IPS-NIHi7 (cell line): ENCODE data around the gene CEACAM5.
"Not testable (repeated sequence)": the region's sequence is repeated elsewhere in the genome, so short reads cannot be mapped to it uniquely, and the experiment has no call there.

Experiments
- DNase-seq: peaks from one replicate; pipeline ENCODE4 v3.0.0; 2012; ENCODE audit warnings: mixed read lengths; ENCODE audit errors: extremely low spot score

The CEACAM5 gene

DNA sequence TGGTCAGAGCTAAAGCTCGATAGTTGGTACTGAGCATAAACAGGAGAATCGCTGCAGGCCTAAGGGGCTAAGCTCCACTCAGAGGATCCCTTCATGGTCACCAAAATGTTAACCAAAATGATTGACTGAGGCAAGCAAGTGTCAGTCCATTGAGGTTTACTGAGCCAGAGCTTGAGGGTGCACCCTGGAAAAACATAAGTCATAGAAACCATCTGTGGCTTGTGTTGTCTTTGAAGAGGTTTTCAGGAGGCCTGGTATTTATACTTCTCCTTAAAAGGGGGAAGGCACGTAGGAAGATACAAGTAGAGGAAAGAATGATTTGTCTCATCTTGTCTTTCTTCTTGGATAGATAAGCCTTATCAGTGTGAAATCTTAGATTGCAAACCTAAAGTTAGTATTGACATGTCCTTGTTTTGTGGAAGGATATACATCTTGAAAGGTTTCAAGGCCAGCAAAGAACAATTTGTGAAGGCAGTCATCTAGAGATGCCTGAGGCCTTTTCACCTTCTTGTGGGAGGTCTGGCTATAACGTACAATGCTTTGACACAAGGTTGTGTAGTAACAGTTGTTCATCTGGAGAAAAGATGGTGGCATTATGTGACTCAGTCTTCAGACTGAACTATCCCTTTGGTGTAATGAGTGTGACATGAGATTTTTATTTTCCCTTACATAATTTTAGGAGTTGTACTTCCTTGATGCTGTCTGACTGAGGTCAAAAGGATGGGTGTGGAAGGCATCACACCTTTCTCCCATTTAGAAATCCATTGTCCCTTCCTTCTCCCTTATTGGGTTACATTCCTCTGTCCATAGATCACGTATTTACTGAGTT, 32.2 kb downstream of the CEACAM5 start:
- DNase-seq = no peak

DNA sequence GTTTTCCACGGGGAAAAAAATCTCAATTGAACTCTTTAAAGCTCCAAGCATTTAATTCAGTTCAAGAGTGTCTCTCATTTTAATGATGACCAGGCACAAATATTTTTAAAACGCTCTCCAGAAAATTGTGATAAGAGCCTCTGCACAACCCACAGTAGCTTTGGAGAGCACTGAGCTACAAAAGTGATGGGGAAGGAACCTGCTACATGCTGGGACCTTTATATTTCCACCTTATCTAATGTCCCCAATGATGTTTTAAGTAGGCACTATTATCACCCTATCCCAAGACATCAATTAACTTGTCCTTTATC, 32.8 kb downstream of the CEACAM5 start:
- DNase-seq = no peak

DNA sequence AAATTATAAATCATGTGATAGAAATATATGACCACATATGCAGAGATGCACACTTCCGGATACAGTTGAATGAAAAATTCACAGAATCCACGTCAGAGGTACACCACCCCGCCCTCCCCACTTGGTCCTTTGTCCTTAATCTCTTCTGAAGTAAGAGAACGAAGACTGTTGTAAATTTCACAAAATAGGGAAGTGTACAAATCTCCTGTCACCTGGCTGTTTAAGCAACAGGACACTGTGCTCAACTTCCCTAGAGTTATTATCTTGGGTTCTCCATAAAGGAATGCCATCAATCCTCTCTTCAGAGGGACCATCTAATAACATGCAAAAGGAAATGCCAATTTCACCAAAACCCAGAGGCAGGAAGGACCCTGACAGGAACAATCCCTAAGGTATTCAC, 36.4 kb downstream of the CEACAM5 start:
- no peak for DNase-seq

DNA sequence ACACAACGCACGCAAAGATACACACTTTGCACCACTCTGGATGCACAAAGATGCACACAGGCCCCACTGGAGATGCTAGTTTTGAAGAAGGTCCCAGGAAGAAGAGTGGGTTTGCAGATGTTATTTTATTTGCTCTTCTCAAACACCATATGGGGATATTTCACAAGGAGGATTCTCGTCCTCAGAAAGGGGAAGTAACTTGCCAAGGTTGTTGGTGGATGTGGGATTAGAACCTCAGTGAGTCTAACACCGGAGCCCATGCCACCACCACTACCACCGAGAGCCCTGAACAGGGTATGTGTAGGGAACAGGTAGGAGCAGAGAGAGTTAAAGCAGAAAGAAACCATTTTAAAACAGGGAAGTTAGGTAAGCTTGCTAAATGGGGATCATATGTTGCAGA, 37.3 kb downstream of the CEACAM5 start:
- DNase-seq = no peak

GRCh38 chr19:41746593-41747227, 38.3 kb downstream of the CEACAM5 start:
- peak; percentile 56 for DNase-seq

DNA sequence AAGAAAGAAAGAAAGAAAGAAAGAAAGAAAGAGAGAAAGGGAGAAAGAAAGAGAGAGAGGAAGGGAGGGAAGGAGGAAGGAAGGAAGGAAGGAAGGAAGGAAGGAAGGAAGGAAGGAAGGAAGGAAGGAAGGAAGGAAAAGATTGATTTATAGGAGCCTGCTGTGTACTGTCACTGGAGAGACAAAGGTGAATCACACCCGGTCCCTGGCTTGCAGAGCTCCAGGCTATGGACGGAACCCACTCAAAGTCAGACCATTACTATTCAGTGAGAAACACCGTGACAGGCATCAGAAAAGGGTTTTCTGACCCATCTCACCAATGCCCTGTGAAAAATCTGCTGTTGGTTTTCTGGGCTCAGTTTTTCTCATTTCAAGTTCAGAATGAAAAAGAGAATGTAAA, 39.6 kb downstream of the CEACAM5 start:
- DNase-seq = no peak

DNA sequence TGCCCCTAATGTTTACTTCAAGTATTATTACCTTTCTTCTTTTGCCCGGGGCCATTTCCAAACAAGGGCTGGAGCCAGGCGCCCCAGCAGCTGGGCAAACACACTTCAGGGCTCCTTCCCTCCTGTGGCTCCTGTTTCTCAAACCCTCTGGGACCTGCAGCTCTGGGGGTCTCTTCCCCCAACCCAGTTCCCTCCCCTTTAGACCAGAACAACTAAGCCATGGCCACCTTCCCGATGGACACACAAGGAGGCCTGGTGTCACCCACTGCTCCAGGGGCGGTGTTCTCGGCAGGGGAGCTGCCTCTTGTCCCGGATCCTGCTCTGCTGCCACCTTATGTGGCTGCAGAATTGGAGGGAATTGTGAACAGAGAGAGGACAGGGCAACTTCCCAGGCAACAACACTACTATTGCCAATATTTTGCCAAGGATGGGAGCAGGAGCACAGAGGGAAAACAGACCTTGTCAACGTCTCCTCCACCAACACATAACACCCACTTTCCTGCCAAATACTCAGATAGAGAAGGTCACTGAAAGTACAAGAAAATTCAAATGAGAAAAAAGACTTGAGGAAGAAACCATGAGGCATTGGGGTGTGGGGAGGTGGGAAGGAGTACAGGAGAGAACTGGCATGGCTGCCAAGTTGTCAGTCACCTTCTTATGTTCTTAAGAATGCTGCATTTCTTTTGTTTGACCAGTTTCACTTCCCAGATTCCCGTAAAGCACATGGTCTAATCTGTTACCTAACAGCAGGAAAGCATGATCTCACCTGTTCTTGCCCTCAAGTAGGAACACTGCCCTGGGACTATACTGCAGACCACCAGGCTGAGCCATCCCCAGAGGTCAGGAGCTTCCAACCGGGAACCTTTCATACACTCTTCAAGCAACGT, 42.1 kb downstream of the CEACAM5 start:
- not testable (repeated sequence) for DNase-seq

- peak; percentile 71 for DNase-seq
These were observed 44.7 kb downstream of the CEACAM5 start for GRCh38 chr19:41753159-41753558.

- DNase-seq = peak; percentile 38
These were observed 45.6 kb downstream of the CEACAM5 start for GRCh38 chr19:41753936-41754529.

GRCh38 chr19:41755328-41755913, 47.0 kb downstream of the CEACAM5 start, which contains the start of gene CEACAM6:
TSS of gene CEACAM6 (plus strand) at chr19:41755530. CDS start at chr19:41755639, 109 bp downstream.
- DNase-seq = peak; percentile 16

GRCh38 chr19:41758846-41759245, 50.4 kb downstream of the CEACAM5 start:
- no peak for DNase-seq

- DNase-seq = no peak
These were observed 58.7 kb downstream of the CEACAM5 start for GRCh38 chr19:41767115-41767514.

DNA sequence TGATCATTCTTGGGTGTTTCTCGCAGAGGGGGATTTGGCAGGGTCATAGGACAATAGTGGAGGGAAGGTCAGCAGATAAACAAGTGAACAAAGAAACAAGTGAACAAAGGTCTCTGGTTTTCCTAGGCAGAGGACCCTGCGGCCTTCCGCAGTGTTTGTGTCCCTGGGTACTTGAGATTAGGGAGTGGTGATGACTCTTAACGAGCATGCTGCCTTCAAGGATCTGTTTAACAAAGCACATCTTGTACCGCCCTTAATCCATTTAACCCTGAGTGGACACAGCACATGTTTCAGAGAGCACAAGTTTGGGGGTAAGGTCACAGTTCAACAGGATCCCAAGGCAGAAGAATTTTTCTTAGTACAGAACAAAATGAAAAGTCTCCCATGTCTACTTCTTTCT, 59.7 kb downstream of the CEACAM5 start:
- DNase-seq = not testable (repeated sequence)

GRCh38 chr19:41769608-41770007, 61.2 kb downstream of the CEACAM5 start:
- no peak for DNase-seq

GRCh38 chr19:41771410-41771809, 63.0 kb downstream of the CEACAM5 start:
- DNase-seq = no peak

DNA sequence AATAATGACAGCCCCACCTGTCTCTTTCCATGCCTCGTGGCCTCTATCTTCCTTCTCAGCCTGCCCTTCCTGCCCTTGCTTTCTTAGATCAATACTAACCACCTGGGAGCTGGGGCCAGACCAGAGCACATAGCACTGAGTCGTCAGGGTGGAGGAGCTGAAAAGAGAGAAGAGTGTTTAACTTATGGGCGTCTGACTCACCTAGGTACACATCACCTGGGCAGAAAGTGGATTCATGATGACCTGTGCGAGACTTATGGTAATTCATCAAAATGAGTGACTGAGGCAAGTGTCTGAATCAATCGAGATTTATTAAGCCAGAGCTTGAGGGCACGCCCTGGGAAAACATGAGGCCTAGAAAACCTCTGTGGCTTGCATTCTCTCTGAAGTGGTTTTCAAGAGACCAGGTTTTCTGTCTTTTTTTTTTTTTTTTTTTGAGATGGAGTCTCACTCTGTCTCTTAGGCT, 66.1 kb downstream of the CEACAM5 start:
- DNase-seq = no peak

DNA sequence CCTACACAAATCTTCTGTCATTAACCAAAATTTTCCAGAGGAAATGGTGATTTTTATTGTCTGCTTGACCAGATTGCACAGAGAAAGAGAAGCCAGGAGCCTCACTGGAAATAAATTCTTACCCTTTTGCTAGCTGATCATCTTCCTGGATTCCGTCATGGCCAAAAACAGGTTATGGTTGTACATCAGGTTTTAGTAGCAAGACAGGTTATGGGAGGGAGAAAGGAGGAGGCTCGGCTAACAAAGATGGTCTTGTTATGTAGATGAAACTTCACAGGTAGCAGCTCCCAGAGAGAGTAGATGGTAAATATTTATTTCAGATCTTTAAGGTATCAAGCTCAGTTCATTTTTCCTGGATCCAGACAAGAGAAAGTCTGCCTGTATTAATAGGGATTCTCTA, 68.3 kb downstream of the CEACAM5 start:
- no peak for DNase-seq
